Adipocyte (in vitro differentiated cells): Measurements from ENCODE around the gene ANK3.

ENCODE experiments used
- DNase-seq: peaks from one replicate; pipeline ENCODE4 v3.0.0-alpha.2; 2015; ENCODE audit warnings: low read depth
- H3K27me3 ChIP-seq: replicated peaks from 2 replicates; pipeline ENCODE4 v1.7.0; 2013; ENCODE audit warnings: mild to moderate bottlenecking, low read length, moderate library complexity; ENCODE audit not compliant: control insufficient read depth, insufficient read depth
- H3K36me3 ChIP-seq: 2 replicates; pipeline ENCODE4 v1.7.0; 2013; ENCODE audit warnings: low read length, mild to moderate bottlenecking, moderate library complexity; ENCODE audit not compliant: control insufficient read depth, insufficient read depth, severe bottlenecking
- H3K4me1 ChIP-seq: 2 replicates; pipeline ENCODE4 v1.7.0; 2013; ENCODE audit warnings: mild to moderate bottlenecking, low read length, moderate library complexity; ENCODE audit not compliant: control insufficient read depth, insufficient read depth
- H3K4me3 ChIP-seq: 2 replicates; pipeline ENCODE4 v1.7.0; 2013; ENCODE audit warnings: mild to moderate bottlenecking, low read length, moderate library complexity
- H3K9ac ChIP-seq: 2 replicates; pipeline ENCODE4 v1.7.0; 2013; ENCODE audit warnings: mild to moderate bottlenecking, low read length, moderate library complexity
- H3K9me3 ChIP-seq: 2 replicates; pipeline ENCODE4 v1.7.0; 2013; ENCODE audit warnings: mild to moderate bottlenecking, low read length, moderate library complexity; ENCODE audit not compliant: control insufficient read depth

ANK3 gene

GRCh38 chr10:60425392-60426110 lies 35.9 kb upstream of the ANK3 start:
- no peak for DNase-seq
- Histone ChIP-seq H3K4me1 (peaks cover 60% of the 10 kb centered on the region), H3K36me3 (no peaks in the 10 kb centered on the region)

GRCh38 chr10:60424971-60425370 lies 35.3 kb upstream of the ANK3 start:
- Histone ChIP-seq H3K9ac (no peak overlapping the region), H3K27me3 (no peaks in the 10 kb centered on the region), H3K4me3 (no peak overlapping the region), H3K36me3 (no peaks in the 10 kb centered on the region), H3K4me1 (peaks cover 55% of the 10 kb centered on the region), H3K9me3 (no peaks in the 10 kb centered on the region)
- no peak for DNase-seq

More at GRCh38 chr10:60425392-60426110, 35.9 kb upstream of the ANK3 start:
- Histone ChIP-seq H3K4me3 (no peak overlapping the region), H3K9ac (no peak overlapping the region), H3K9me3 (no peaks in the 10 kb centered on the region), H3K27me3 (no peaks in the 10 kb centered on the region)

GRCh38 chr10:60423920-60424319 lies 34.2 kb upstream of the ANK3 start:
- DNase-seq: no peak
- H3K4me1 ChIP-seq: peaks cover 45% of the 10 kb centered on the region
- H3K9me3 ChIP-seq: no peaks in the 10 kb centered on the region
- H3K36me3 ChIP-seq: no peaks in the 10 kb centered on the region
- H3K4me3 ChIP-seq: no peak overlapping the region
- no peaks in the 10 kb centered on the region for H3K27me3 ChIP-seq
- H3K9ac ChIP-seq: no peak overlapping the region

GRCh38 chr10:60422809-60423208 lies 33.1 kb upstream of the ANK3 start:
- Histone ChIP-seq H3K27me3 (no peaks in the 10 kb centered on the region), H3K4me1 (peaks cover 34% of the 10 kb centered on the region), H3K9ac (no peak overlapping the region), H3K9me3 (no peaks in the 10 kb centered on the region), H3K36me3 (no peaks in the 10 kb centered on the region), H3K4me3 (no peak overlapping the region)
- DNase-seq: no peak

GRCh38 chr10:60420991-60421894 lies 31.6 kb upstream of the ANK3 start:
- Histone ChIP-seq H3K4me1 (peaks cover 26% of the 10 kb centered on the region), H3K9me3 (no peaks in the 10 kb centered on the region), H3K4me3 (no peak overlapping the region), H3K27me3 (no peaks in the 10 kb centered on the region), H3K9ac (no peak overlapping the region), H3K36me3 (no peaks in the 10 kb centered on the region)
- DNase-seq: no peak

- Histone ChIP-seq H3K36me3 (no peaks in the 10 kb centered on the region), H3K9me3 (no peaks in the 10 kb centered on the region), H3K9ac (no peak overlapping the region), H3K4me3 (no peak overlapping the region), H3K27me3 (no peaks in the 10 kb centered on the region), H3K4me1 (peaks cover 23% of the 10 kb centered on the region)
- DNase-seq: no peak
These were observed 29.6 kb upstream of the ANK3 start for GRCh38 chr10:60419249-60419648.

- Histone ChIP-seq H3K4me3 (no peak overlapping the region), H3K9ac (no peak overlapping the region), H3K36me3 (no peaks in the 10 kb centered on the region), H3K27me3 (no peaks in the 10 kb centered on the region), H3K9me3 (no peaks in the 10 kb centered on the region), H3K4me1 (peaks cover 21% of the 10 kb centered on the region)
- DNase-seq: no peak
These were observed 28.2 kb upstream of the ANK3 start for GRCh38 chr10:60417901-60418300.

- Histone ChIP-seq H3K27me3 (no peaks in the 10 kb centered on the region), H3K9me3 (no peaks in the 10 kb centered on the region), H3K4me1 (peaks cover 21% of the 10 kb centered on the region), H3K4me3 (no peak overlapping the region), H3K36me3 (no peaks in the 10 kb centered on the region), H3K9ac (no peak overlapping the region)
- DNase-seq: no peak
These were observed 27.3 kb upstream of the ANK3 start for GRCh38 chr10:60417024-60417423.

GRCh38 chr10:60414877-60415585 lies 25.4 kb upstream of the ANK3 start:
- H3K9ac ChIP-seq: no peak overlapping the region
- DNase-seq: peak; percentile 84
- no peaks in the 10 kb centered on the region for H3K36me3 ChIP-seq
- H3K9me3 ChIP-seq: no peaks in the 10 kb centered on the region
- H3K27me3 ChIP-seq: no peaks in the 10 kb centered on the region
- H3K4me1 ChIP-seq: peaks cover 18% of the 10 kb centered on the region
- no peak overlapping the region for H3K4me3 ChIP-seq

GRCh38 chr10:60414111-60414510 lies 24.4 kb upstream of the ANK3 start:
- no peaks in the 10 kb centered on the region for H3K9me3 ChIP-seq
- no peak overlapping the region for H3K9ac ChIP-seq
- H3K36me3 ChIP-seq: no peaks in the 10 kb centered on the region
- no peaks in the 10 kb centered on the region for H3K27me3 ChIP-seq
- H3K4me1 ChIP-seq: peaks cover 18% of the 10 kb centered on the region
- no peak for DNase-seq
- no peak overlapping the region for H3K4me3 ChIP-seq
